Measurements from ENCODE around the gene METTL27. TPM values are rescaled to one million over a fixed set of nuclear protein-coding genes. Genes with fewer than 3 reads are reported as not detected.
"Not testable (repeated sequence)": the region's sequence is repeated elsewhere in the genome, so short reads cannot be mapped to it uniquely, and the experiment has no call there.

METTL27 gene
- total RNA-seq, 1 donor from 2014 or later: 1.8 TPM

DNA sequence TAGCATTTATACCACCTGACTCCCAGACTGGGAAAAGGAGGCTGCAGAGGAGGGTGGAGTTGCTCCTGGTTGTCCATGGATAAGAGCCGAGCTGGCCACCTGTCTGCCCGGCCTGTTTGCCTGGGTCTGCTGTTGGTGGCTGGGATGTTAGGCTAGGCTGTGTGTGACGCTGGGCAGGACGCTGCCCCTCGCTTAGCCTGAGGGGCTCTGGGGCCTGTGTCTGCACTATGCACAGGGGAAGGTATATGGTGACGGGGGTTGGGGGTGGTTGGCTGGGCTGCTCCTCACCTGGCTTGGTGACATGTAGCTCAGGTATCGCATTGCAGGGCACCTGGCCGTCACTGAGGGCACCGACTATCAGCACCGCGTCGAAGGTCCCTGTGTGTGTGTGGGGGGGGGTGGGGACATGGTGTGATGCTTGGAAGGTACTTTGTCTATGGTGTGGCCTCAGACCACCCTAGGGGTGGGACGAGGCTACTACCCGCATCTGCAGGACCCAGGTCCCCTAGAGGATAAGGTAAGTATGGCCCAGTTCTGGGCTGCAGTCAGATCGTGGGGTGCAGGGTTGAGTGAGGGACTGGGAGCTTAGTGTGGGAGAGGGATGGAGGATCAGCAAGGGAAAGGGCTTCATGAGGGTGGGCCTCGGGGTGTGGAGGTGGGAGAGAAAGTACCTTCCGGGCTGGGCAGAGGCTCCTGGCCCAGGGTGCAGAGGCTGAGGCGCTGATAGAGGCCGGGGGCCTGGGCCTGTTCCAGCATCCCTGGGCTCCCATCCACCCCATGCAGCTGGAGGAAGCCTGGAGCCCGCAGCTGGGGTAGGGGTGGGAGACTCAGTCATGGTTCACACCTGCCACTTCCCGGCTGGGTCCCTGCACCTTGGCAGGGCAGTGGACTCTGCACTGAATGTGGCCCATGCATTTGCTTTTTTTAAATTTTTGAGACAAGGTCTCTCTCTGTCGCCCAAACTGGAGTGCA is 2.3 kb downstream of the METTL27 start:
- Mint-ChIP-seq H3K4me3 (peak overlapping the region; percentile 17), H3K27ac (no peak overlapping the region), H3K36me3 (ENCODE audit: low read depth) (no peaks in the 10 kb centered on the region), H3K27me3 (ENCODE audit: insufficient read depth) (peaks cover 9% of the 10 kb centered on the region), H3K4me1 (ENCODE audit: low read depth) (peaks cover 10% of the 10 kb centered on the region), H3K9me3 (no peaks in the 10 kb centered on the region)
- DNase-seq (ENCODE audit: low spot score): no peak
- intact Hi-C loops (cut with micrococcal nuclease): no loop called here

DNA sequence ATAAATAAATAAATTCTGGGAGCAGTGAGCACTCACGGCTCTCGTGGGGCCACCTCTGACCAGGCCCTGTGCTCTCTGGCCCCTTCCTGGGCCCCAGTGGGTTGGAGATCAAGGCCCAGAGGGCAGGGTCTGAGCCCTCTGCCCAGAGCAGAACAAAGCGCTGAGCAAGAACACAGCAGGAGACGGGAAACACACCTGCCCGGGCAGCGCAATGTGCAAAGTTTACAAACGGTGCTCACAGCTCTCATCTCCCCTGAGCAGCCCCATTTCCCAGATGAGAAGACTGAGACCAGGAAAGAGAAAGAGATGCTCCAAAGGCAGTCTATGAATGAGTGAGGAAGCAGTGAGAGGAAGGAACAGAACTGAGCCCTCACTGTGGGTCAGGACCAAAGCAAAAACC is 3.0 kb downstream of the METTL27 start:
- intact Hi-C loops (cut with micrococcal nuclease): no loop called here
- Mint-ChIP-seq H3K9me3 (no peaks in the 10 kb centered on the region), H3K4me1 (ENCODE audit: low read depth) (peaks cover 8% of the 10 kb centered on the region), H3K27ac (no peak overlapping the region), H3K27me3 (ENCODE audit: insufficient read depth) (peaks cover 7% of the 10 kb centered on the region), H3K36me3 (ENCODE audit: low read depth) (no peaks in the 10 kb centered on the region), H3K4me3 (no peak overlapping the region)
- DNase-seq (ENCODE audit: low spot score): no peak

DNA sequence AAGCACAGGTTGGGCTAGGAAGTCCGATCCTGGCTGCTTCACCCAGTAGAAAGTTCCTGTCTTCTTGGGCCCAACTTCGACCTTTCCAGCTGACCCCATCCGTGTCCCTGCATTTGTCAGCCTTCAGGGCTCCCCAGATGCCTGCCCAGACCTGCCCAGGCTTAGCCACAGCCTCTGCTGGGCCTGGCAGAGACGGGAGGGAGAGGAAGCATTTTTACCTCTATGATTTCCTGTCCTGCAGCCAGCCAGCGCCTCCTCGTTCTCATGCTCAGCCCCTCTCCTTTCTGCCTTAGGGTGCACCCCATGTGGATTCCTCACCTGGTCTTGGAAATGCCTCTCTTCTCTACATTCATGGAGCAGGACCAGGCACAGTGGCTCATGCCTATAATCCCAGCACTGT is 3.7 kb downstream of the METTL27 start:
- H3K27ac Mint-ChIP-seq: no peak overlapping the region
- intact Hi-C loops (cut with micrococcal nuclease): no loop called here

DNA sequence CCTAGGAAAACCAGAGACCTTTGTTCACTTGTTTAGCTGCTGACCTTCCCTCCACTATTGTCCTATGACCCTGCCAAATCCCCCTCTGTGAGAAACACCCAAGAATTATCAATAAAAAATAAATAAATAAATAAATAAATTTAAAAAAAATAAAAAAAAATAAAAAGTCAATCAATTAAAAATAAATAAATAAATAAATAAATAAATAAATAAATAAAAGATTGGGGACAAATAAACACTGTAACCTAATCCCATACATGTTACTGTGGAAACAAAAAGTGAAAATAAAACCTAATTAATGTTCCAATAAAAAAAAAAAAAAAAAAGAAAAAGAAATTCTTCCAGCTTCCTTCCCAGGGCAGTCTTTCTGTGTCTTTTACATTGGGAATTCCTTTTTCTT is 5.1 kb downstream of the METTL27 start:
- DNase-seq (ENCODE audit: low spot score); intact Hi-C loops (cut with micrococcal nuclease); H3K27ac Mint-ChIP-seq; H3K4me3 Mint-ChIP-seq; H3K27me3 Mint-ChIP-seq (ENCODE audit: insufficient read depth); H3K4me1 Mint-ChIP-seq (ENCODE audit: low read depth); H3K36me3 Mint-ChIP-seq (ENCODE audit: low read depth); H3K9me3 Mint-ChIP-seq: not testable (repeated sequence)

More for the DNA sequence above, 3.7 kb downstream of the METTL27 start:
- no peak for DNase-seq (ENCODE audit: low spot score)
- Mint-ChIP-seq H3K9me3 (no peaks in the 10 kb centered on the region), H3K27me3 (ENCODE audit: insufficient read depth) (peaks cover under 1% of the 10 kb centered on the region), H3K4me1 (ENCODE audit: low read depth) (peaks cover 1% of the 10 kb centered on the region), H3K36me3 (ENCODE audit: low read depth) (no peaks in the 10 kb centered on the region), H3K4me3 (no peak overlapping the region)

DNA sequence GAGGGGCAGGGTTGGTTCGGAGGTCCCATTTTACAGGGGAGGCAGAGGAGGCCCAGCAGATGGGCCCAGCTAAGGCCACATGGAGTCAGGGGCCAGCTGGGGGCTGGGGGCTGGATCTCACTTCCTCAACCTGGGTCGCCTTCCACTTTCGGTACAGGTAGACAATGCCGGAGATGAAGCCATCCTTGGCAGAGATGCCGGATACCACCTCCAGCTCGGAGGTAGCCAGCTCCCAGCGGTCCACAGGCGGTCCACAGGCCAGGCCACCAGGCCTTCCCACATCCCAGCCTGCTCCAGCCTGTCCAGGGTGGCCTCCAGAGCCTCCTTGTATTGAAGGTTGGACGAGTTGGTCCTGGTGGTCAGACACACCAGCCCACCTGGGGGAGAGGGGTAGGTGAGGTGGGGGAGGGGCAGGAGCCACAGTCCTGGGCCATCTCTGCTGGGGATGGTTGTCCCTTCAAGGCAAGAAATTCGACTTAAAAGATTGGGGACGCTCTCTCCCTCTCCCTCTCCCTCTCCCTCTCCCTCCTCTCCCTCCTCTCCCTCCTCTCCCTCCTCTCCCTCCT is 7.6 kb downstream of the METTL27 start:
- DNase-seq (ENCODE audit: low spot score): no peak
- H3K36me3 Mint-ChIP-seq (ENCODE audit: low read depth): no peaks in the 10 kb centered on the region
- no peak overlapping the region for H3K4me3 Mint-ChIP-seq
- no peaks in the 10 kb centered on the region for H3K9me3 Mint-ChIP-seq
- intact Hi-C loops (cut with micrococcal nuclease): no loop called here
- H3K27me3 Mint-ChIP-seq (ENCODE audit: insufficient read depth): peaks cover 1% of the 10 kb centered on the region
- H3K4me1 Mint-ChIP-seq (ENCODE audit: low read depth): no peaks in the 10 kb centered on the region
- H3K27ac Mint-ChIP-seq: no peak overlapping the region

DNA sequence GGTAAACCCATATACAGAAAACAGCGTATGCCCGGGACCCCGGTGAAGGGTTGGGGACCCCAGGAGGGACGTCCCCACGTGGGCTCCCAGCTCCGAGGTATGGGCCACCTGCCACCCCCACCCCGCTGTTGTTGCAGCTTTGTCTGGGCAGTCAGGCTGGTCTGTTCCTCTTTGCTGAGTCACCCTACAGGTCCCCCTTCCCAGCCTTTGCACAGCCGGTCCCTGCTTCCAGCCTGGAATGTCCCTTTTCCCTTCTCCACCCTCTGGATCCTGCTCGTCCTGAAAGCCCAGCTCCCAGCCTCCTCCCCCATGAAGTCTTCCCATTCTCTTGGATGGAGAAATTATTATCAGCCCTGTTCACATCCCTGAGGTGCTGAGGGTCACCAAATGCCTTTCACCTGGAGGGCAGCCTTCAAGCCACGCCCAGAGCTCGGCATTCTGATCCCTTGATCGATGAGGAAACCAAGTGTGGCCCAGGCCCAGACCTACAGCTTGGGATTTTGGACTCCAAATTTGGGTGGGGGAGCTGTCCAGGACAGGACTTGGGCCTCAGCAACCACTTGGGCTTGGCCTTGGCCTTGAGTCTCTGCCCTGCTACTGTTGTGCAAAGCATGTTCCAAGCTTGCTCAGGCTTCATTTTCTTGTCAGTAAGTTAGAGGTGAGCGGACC is 8.9 kb downstream of the METTL27 start:
- Mint-ChIP-seq H3K4me3 (no peak overlapping the region), H3K27me3 (ENCODE audit: insufficient read depth) (peaks cover 3% of the 10 kb centered on the region), H3K36me3 (ENCODE audit: low read depth) (no peaks in the 10 kb centered on the region), H3K9me3 (no peaks in the 10 kb centered on the region), H3K4me1 (ENCODE audit: low read depth) (no peaks in the 10 kb centered on the region), H3K27ac (no peak overlapping the region)
- DNase-seq (ENCODE audit: low spot score): no peak
- intact Hi-C loops (cut with micrococcal nuclease): no loop called here

DNA sequence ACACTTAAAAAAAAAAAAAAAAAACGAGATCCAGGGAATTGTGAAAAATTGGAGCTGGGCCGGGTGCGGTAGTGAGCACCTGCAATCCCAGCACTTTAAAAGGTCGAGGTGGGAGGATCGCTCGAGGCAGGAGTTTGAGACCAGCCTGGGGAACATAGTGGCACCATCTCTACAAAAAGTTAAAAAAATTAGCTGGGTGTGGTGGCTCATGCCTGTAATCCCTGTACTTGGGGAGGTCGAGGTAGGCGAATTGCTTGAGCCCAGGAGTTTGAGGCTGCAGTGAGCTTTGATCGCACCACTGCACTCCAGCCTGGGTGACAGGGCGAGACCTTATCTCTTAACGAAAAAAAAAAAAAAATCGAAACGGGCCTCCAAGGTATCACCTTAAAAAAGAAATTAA is 9.5 kb downstream of the METTL27 start:
- no peak for DNase-seq (ENCODE audit: low spot score)
- Mint-ChIP-seq H3K4me1 (ENCODE audit: low read depth) (no peaks in the 10 kb centered on the region), H3K27ac (no peak overlapping the region), H3K27me3 (ENCODE audit: insufficient read depth) (peaks cover 5% of the 10 kb centered on the region), H3K36me3 (ENCODE audit: low read depth) (no peaks in the 10 kb centered on the region), H3K9me3 (no peaks in the 10 kb centered on the region), H3K4me3 (no peak overlapping the region)
- intact Hi-C loops (cut with micrococcal nuclease): no loop called here

DNA sequence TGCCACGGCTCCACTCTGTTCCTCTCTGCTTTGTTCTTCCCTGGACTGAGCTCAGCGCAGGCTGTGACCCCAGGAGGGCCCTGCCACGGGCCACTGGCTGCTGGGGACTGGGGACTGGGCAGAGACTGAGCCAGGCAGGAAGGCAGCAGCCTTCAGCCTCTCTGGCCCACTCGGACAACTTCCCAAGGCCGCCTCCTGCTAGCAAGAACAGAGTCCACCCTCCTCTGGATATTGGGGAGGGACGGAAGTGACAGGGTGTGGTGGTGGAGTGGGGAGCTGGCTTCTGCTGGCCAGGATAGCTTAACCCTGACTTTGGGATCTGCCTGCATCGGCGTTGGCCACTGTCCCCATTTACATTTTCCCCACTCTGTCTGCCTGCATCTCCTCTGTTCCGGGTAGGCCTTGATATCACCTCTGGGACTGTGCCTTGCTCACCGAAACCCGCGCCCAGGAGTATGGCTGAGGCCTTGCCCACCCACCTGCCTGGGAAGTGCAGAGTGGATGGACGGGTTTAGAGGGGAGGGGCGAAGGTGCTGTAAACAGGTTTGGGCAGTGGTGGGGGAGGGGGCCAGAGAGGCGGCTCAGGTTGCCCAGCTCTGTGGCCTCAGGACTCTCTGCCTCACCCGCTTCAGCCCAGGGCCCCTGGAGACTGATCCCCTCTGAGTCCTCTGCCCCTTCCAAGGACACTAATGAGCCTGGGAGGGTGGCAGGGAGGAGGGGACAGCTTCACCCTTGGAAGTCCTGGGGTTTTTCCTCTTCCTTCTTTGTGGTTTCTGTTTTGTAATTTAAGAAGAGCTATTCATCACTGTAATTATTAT is 10.3 kb downstream of the METTL27 start:
- intact Hi-C loops (cut with micrococcal nuclease): no loop called here

DNA sequence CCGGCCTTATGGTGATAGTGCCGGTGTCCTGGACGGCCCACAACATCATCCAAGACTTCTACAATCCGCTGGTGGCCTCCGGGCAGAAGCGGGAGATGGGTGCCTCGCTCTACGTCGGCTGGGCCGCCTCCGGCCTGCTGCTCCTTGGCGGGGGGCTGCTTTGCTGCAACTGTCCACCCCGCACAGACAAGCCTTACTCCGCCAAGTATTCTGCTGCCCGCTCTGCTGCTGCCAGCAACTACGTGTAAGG is 10.8 kb downstream of the METTL27 start:
- Mint-ChIP-seq H3K27me3 (ENCODE audit: insufficient read depth) (peaks cover 12% of the 10 kb centered on the region), H3K36me3 (ENCODE audit: low read depth) (no peaks in the 10 kb centered on the region), H3K4me1 (ENCODE audit: low read depth) (peaks cover 3% of the 10 kb centered on the region), H3K9me3 (no peaks in the 10 kb centered on the region), H3K27ac (no peak overlapping the region), H3K4me3 (no peak overlapping the region)
- DNase-seq (ENCODE audit: low spot score): no peak
- intact Hi-C loops (cut with micrococcal nuclease): no loop called here

More for the DNA sequence above, 10.3 kb downstream of the METTL27 start:
- Mint-ChIP-seq H3K27ac (no peak overlapping the region), H3K36me3 (ENCODE audit: low read depth) (no peaks in the 10 kb centered on the region), H3K27me3 (ENCODE audit: insufficient read depth) (peaks cover 7% of the 10 kb centered on the region), H3K4me3 (no peak overlapping the region), H3K4me1 (ENCODE audit: low read depth) (no peaks in the 10 kb centered on the region), H3K9me3 (no peaks in the 10 kb centered on the region)
- no peak for DNase-seq (ENCODE audit: low spot score)

DNA sequence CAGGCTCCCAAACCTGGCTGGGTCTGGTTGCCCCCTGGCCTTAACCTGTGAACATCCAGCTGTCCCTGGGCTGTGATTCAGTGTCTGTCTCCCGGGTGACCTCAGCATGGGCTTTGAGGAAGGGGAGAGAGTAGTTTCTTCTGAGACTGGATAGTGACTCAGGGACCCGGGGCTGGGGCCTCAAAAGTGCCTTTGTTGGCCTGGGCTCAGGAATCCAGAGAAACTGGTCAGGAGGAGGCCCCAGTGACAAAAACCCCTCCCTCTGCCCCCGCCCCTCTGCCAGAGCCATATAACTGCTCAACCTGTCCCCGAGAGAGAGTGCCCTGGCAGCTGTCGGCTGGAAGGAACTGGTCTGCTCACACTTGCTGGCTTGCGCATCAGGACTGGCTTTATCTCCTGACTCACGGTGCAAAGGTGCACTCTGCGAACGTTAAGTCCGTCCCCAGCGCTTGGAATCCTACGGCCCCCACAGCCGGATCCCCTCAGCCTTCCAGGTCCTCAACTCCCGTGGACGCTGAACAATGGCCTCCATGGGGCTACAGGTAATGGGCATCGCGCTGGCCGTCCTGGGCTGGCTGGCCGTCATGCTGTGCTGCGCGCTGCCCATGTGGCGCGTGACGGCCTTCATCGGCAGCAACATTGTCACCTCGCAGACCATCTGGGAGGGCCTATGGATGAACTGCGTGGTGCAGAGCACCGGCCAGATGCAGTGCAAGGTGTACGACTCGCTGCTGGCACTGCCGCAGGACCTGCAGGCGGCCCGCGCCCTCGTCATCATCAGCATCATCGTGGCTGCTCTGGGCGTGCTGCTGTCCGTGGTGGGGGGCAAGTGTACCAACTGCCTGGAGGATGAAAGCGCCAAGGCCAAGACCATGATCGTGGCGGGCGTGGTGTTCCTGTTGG is 11.4 kb downstream of the METTL27 start, which contains the start of gene CLDN4:
Gene CLDN4, plus strand, starts transcription at position 316 of the 903 bp plus-strand sequence. Its CDS starts 206 bp downstream, at position 522.
- peaks cover 12% of the 10 kb centered on the region for H3K27me3 Mint-ChIP-seq (ENCODE audit: insufficient read depth)
- H3K27ac Mint-ChIP-seq: no peak within 1 kb of the TSS
- no peak for DNase-seq (ENCODE audit: low spot score)
- H3K9me3 Mint-ChIP-seq: no peaks in the 10 kb centered on the region
- peaks cover 5% of the 10 kb centered on the region for H3K4me1 Mint-ChIP-seq (ENCODE audit: low read depth)
- no peak within 1 kb of the TSS for H3K4me3 Mint-ChIP-seq
- intact Hi-C loops (cut with micrococcal nuclease): no loop called here
- no peaks in the 10 kb centered on the region for H3K36me3 Mint-ChIP-seq (ENCODE audit: low read depth)

DNA sequence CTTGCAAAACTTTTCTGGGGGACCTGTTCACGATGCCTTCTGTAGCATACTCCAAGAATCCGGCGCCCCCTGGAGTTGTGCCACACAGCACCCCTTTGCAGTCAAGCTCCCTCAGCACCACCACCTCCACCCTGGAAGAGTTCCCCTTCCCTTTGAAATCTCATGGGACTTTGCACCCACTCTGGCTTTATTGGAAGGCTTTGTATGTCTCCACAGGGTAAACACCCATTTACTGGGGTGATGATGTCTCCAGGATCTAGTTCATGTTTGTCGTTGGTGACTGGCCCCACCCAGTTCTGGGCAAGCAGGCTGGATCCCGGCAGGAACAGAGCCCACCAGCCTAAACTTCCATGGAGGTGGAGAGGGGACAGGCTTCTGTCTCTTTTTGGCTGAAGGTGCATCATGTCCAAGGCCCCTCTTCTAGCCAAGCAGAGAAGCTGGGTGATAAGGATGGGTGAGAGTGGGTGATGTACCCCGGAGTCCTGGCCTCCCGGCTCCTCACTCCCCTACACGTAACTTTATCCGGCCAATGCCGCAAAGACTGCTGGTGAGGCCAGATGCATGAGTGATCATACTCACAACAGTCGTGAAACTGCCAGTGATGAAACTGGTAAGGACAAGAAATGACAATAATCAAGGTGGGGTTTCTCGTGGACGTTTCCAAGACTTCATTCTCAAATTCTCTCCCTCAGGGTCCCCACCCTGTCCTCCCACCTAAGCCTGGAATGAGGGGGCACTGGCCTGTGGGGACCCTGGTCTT is 12.2 kb downstream of the METTL27 start:
- DNase-seq (ENCODE audit: low spot score): no peak
- no peaks in the 10 kb centered on the region for H3K9me3 Mint-ChIP-seq
- H3K27me3 Mint-ChIP-seq (ENCODE audit: insufficient read depth): peaks cover 14% of the 10 kb centered on the region
- H3K4me1 Mint-ChIP-seq (ENCODE audit: low read depth): peaks cover 5% of the 10 kb centered on the region
- no peak overlapping the region for H3K4me3 Mint-ChIP-seq
- no peak overlapping the region for H3K27ac Mint-ChIP-seq
- no peaks in the 10 kb centered on the region for H3K36me3 Mint-ChIP-seq (ENCODE audit: low read depth)
- intact Hi-C loops (cut with micrococcal nuclease): no loop called here
